Lower leg skin (tissue), 4 donors: Measurements from ENCODE around the gene DOK7. TPM values are rescaled to one million over a fixed set of nuclear protein-coding genes. Genes with fewer than 3 reads are reported as not detected.

Source experiments
- DNase-seq, 2 donors: peaks; one replicate each; pipeline ENCODE4 v3.0.0-alpha.2; 2019; ENCODE audit warnings: low spot score in 2 of 2
- H3K4me3 ChIP-seq: fragments of 200-600 bp; sonication (generic); 2 replicates; pipeline ENCODE4 v1.5.1; 2017; ENCODE audit warnings: mild to moderate bottlenecking, low read depth; ENCODE audit not compliant: poor library complexity, severe bottlenecking
- POLR2A ChIP-seq, 2 donors: fragments of 450-650 bp; IDR thresholded peaks; one replicate each; pipeline ENCODE4 v1.6.1; 2016 to 2017; ENCODE audit warnings: antibody characterized with exemption in 2 of 2, mild to moderate bottlenecking in 1 of 2, moderate library complexity in 1 of 2
- WGBS, 2 donors: methylation state at CpG; one replicate each; pipeline ENCODE4 v1.1.5; 2018; 5-methylcytosine and 5-hydroxymethylcytosine counted together
- intact Hi-C: fragments of 100-400 bp; cut with DNase I; formaldehyde crosslinking; loops from one replicate; pipeline ENCODE4 v1.15.0; 2023; ENCODE audit warnings: low total_unique reads
- total RNA-seq, 4 donors: library from RNA; depleted of rRNA; stranded (reverse); fragments of >200 nt; gene quantifications; one replicate each; pipeline ENCODE4 v1.1.0, GENCODE V29; 2016
- TF ChIP-seq, protein P1 (sequence below), 3 donors: fragments of 450-650 bp; IDR thresholded peaks; one replicate each; pipeline ENCODE4 v1.5.1; 2016; ENCODE audit warnings: antibody characterized with exemption in 3 of 3, mild to moderate bottlenecking in 3 of 3, moderate library complexity in 2 of 3

Gene DOK7
- total RNA-seq, 4 donors from 2014 or later: 1.9 to 9.8 (median 5.9) TPM

- TF ChIP-seq, protein P1, sequence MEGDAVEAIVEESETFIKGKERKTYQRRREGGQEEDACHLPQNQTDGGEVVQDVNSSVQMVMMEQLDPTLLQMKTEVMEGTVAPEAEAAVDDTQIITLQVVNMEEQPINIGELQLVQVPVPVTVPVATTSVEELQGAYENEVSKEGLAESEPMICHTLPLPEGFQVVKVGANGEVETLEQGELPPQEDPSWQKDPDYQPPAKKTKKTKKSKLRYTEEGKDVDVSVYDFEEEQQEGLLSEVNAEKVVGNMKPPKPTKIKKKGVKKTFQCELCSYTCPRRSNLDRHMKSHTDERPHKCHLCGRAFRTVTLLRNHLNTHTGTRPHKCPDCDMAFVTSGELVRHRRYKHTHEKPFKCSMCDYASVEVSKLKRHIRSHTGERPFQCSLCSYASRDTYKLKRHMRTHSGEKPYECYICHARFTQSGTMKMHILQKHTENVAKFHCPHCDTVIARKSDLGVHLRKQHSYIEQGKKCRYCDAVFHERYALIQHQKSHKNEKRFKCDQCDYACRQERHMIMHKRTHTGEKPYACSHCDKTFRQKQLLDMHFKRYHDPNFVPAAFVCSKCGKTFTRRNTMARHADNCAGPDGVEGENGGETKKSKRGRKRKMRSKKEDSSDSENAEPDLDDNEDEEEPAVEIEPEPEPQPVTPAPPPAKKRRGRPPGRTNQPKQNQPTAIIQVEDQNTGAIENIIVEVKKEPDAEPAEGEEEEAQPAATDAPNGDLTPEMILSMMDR (IDR thresholded peaks at IDR 0.05): no peak
- no peak for TF ChIP-seq POLR2A (IDR thresholded peaks at IDR 0.05)
- no peak overlapping the region for H3K4me3 ChIP-seq
- WGBS, 2 donors: 95% methylated on average over 18 of the region's 18 CpGs
- intact Hi-C loops: no loop called here
- no peak for DNase-seq
Observed at GRCh38 chr4:3513807-3514206, 50.7 kb downstream of the DOK7 start.

DNA sequence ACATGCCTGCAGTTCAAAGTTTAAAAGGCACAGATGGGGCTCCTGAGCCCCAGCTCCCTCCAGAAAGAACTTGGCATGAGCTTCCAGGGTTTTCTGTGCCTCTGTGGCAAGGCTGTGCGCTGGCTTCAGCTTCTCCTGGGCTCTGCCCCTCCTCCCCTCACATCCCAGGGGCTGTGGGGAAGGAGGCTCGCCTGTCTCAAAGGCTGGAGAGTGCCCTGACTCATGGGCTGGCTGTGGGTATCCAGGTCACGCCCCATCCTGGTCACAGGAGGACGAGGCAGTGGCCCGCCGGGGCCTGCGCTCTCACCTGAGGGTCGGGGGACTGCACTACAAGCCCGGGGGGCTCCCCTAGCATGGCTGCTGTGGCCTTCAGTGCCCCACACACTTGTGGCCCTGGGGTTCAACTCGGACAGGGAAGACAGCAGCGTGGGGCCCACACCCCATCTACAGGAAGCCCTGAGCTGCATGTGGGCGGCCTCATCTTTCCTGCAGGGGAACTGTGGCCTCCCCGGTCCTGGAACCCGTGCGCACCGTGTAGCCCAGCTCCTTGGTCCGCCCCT is 51.2 kb downstream of the DOK7 start:
- intact Hi-C loops: no loop called here
- TF ChIP-seq POLR2A (IDR thresholded peaks at IDR 0.05): no peak
- TF ChIP-seq, protein P1 (IDR thresholded peaks at IDR 0.05): no peak
- WGBS, 2 donors: 89 to 93% methylated on average over 10 to 11 of the region's 17 CpGs
- DNase-seq: no peak
- H3K4me3 ChIP-seq: no peak overlapping the region

DNA sequence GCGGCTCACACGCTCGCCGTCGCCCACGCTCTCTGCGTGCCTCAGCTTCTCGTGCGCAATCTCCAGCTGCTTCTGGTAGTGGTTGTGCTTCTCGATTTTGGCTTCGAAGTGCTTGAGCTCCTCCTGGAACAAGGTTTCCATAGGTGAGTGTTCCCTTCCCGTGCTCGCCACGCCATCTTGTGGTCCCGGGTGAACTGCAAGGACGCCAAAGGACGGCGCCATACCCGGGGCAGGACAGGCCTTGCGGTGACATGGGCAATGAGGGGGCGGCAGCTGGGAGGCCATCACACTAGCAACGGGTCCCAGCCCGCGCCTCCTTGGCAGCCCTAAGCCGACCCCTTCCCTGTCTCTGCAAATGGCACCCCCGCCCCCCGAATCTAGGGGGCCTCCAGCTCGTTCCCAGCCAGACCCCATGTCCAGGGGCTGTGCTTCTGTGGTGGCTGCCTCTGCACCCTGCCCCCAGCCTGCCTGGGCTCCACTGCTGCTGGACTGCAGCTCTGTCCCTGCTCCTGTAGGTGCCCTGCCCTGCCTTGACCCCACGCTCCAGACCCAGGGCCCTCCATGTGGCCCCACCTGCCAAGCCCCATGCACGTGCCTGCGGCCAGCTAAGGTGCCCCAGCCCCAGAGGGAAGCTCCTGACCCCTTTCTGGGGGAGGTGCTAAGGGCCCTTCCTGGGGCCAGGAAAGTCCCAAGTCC is 51.8 kb downstream of the DOK7 start:
- 88 to 92% methylated on average over 28 to 31 of the region's 31 CpGs for WGBS, 2 donors
- DNase-seq: no peak

DNA sequence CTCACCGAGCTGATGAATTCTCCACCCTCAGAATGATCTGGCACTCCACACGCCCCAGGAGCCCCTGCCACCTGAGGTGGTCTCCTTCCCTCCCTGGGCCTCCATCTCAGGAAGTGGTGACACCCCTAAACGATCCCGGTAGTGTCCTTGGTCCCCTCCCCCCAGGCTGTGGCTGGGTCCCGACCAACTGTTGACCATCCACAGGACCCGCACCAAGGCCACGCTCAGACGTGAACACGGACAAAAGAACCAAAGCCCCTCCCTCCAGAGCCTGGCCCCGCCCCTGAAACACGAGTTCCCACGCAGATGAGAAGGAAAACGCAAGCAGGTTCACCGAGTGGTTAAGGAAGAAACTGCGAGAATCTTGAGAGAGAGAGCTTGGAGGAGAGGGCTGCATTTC is 52.5 kb downstream of the DOK7 start:
- WGBS, 2 donors: 84 to 87% methylated on average over 14 to 15 of the region's 15 CpGs
- H3K4me3 ChIP-seq: no peak overlapping the region
- intact Hi-C loops: no loop called here
- no peak for DNase-seq
- TF ChIP-seq, protein P1 (IDR thresholded peaks at IDR 0.05): no peak
- TF ChIP-seq POLR2A (IDR thresholded peaks at IDR 0.05): no peak

More for the DNA sequence above, 51.8 kb downstream of the DOK7 start:
- intact Hi-C loops: no loop called here
- H3K4me3 ChIP-seq: no peak overlapping the region
- TF ChIP-seq, protein P1 (IDR thresholded peaks at IDR 0.05): no peak
- TF ChIP-seq POLR2A (IDR thresholded peaks at IDR 0.05): no peak

- H3K4me3 ChIP-seq: no peak overlapping the region
- intact Hi-C loops: no loop called here
Observed at GRCh38 chr4:3516061-3516835, 53.1 kb downstream of the DOK7 start.

More at GRCh38 chr4:3516061-3516835, 53.1 kb downstream of the DOK7 start:
- DNase-seq: no peak
- 92 to 95% methylated on average over 21 to 26 of the region's 32 CpGs for WGBS, 2 donors
- TF ChIP-seq, protein P1 (IDR thresholded peaks at IDR 0.05): no peak
- TF ChIP-seq POLR2A (IDR thresholded peaks at IDR 0.05): no peak
